ENCODE results near the gene IQCK.

IQCK gene

DNA sequence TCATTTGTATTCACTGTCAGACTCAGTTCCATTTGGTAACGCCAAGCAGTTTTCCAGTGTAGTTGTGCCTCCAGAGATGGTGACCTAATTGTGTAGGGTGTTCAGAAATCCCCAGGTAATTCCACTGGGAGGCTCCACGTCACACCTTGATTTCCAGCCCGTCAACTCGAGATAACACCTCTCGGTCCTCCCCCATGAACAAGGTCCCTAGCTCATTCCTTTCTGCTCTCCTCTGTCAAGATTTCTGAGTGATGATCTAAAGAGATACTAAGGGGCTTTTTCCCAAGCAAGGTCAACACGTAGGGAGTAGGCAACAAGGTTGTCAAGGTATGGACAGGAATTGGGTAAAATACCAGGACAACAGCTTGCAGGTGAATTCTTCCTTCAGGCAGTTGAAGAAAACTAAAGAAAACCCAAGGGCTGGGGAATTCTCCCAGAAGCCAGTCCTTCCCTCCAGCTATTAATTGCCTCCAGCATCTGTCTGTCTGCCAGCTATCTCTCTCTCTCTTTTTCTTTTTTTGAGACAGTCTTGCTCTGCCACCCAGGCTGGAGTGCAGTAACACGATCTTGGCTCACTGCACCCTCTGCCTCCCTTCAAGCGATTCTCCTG, 135.2 kb downstream of the IQCK start:
- H3K27ac ChIP-seq (ENCODE audit: low read length, poor library complexity, severe bottlenecking), result no peak overlapping the region
- H3K36me3 ChIP-seq (ENCODE audit: control insufficient read depth in 1 of 2, insufficient read depth in 2 of 2, low read depth in 1 of 2, low read length in 2 of 2), result peaks cover 0 to 9% of the 10 kb centered on the region in 2 experiments
- H2AK5ac ChIP-seq (ENCODE audit: low read length, severe bottlenecking), result no peak overlapping the region
- H3K14ac ChIP-seq (ENCODE audit: low read length in 2 of 2), result no peak overlapping the region
- H2BK5ac ChIP-seq (ENCODE audit: low read depth, low read length, poor library complexity, severe bottlenecking), result no peak overlapping the region
- no peak overlapping the region for H2BK15ac ChIP-seq (ENCODE audit: low read depth, poor library complexity, severe bottlenecking)
- no peak overlapping the region for H3K4me2 ChIP-seq (ENCODE audit: low read length, poor library complexity, severe bottlenecking)
- H3K27me3 ChIP-seq (ENCODE audit: control insufficient read depth in 1 of 2, insufficient read depth in 1 of 2, low read length in 2 of 2), result no peaks in the 10 kb centered on the region
- no peaks in the 10 kb centered on the region for H3K9me3 ChIP-seq (ENCODE audit: control insufficient read depth, low read length)
- H3K18ac ChIP-seq (ENCODE audit: low read depth in 1 of 2, low read length in 2 of 2), result no peak overlapping the region
- H3K23ac ChIP-seq (ENCODE audit: low read length in 2 of 2), result no peak overlapping the region
- no peaks in the 10 kb centered on the region for H3K4me1 ChIP-seq (ENCODE audit: control insufficient read depth, insufficient read depth, low read depth, low read length)
- no peak overlapping the region for H4K91ac ChIP-seq (ENCODE audit: low read length)
- H2AFZ ChIP-seq (ENCODE audit: low read depth, low read length), result no peak overlapping the region
- WGBS, result 73% methylated on average over 6 of the region's 8 CpGs
- H4K8ac ChIP-seq (ENCODE audit: low read length), result no peak overlapping the region
- H3K9ac ChIP-seq (ENCODE audit: low read length), result no peak overlapping the region
- H3K79me1 ChIP-seq (replicated peaks; ENCODE audit: low read length, poor library complexity, severe bottlenecking), result no peaks in the 10 kb centered on the region
- no peak overlapping the region for H2BK120ac ChIP-seq (ENCODE audit: low read depth, low read length)
- DNase-seq, result no peak
- H3K4me3 ChIP-seq (ENCODE audit: insufficient read depth in 1 of 2, low read depth in 1 of 2, low read length in 2 of 2), result no peak overlapping the region
- H3K4ac ChIP-seq (ENCODE audit: low read depth in 1 of 2, low read length in 2 of 2), result no peak overlapping the region
- no peak overlapping the region for H2BK12ac ChIP-seq (ENCODE audit: low read length in 2 of 2)

DNA sequence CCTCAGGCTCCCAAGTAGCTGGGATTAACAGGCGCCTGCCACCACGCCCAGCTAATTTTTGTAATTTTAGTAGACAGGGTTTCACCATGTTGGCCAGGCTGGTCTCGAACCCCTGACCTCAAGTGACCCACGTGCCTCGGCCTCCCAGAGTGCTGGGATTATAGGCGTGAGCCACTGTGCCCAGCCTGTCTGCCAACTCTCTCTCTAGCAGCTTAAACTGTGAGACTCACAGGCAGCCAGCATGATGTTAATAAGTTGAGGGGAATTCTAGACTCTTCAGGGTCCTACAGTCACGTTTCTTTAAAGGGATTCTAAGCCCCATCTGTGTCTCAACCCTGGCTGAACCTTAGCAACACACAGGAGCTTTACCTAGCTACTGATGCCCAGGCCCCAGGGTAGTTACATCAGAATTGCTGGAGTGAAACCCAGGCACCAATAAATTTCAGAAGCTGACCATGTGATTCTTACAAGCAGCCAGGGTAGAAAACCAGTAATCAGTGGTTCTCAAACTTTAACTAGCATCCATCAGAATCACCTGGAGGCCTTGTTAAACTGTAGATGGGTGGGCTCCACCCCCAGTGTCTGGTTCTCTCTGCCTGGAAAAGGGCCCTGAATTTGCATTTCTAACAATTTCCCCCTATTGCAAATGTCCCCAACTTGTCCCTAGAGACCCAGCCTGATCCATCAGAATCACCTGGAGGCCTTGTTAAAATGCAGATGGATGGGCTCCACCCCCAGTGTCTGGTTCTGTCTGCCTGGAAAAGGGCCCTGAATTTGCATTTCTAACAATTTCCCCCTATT, 135.9 kb downstream of the IQCK start:
- H3K18ac ChIP-seq (ENCODE audit: low read depth in 1 of 2, low read length in 2 of 2), result no peak overlapping the region
- H2BK15ac ChIP-seq (ENCODE audit: low read depth, poor library complexity, severe bottlenecking), result peak overlapping the region; percentile 15
- H3K4me3 ChIP-seq (ENCODE audit: insufficient read depth in 1 of 2, low read depth in 1 of 2, low read length in 2 of 2), result no peak overlapping the region
- no peaks in the 10 kb centered on the region for H3K79me1 ChIP-seq (replicated peaks; ENCODE audit: low read length, poor library complexity, severe bottlenecking)
- no peak for DNase-seq
- no peak overlapping the region for H4K91ac ChIP-seq (ENCODE audit: low read length)
- no peak overlapping the region for H3K27ac ChIP-seq (ENCODE audit: low read length, poor library complexity, severe bottlenecking)
- H3K9ac ChIP-seq (ENCODE audit: low read length), result no peak overlapping the region
- no peak overlapping the region for H3K23ac ChIP-seq (ENCODE audit: low read length in 2 of 2)
- 62% methylated on average over 7 of the region's 7 CpGs for WGBS
- H3K9me3 ChIP-seq (ENCODE audit: control insufficient read depth, low read length), result no peaks in the 10 kb centered on the region
- peak overlapping the region; percentile 13 for H4K8ac ChIP-seq (ENCODE audit: low read length)
- no peak overlapping the region for H2AFZ ChIP-seq (ENCODE audit: low read depth, low read length)
- H3K14ac ChIP-seq (ENCODE audit: low read length in 2 of 2), result no peak overlapping the region
- H3K4me1 ChIP-seq (ENCODE audit: control insufficient read depth, insufficient read depth, low read depth, low read length), result peaks cover 1% of the 10 kb centered on the region
- no peak overlapping the region for H3K4me2 ChIP-seq (ENCODE audit: low read length, poor library complexity, severe bottlenecking)
- H3K4ac ChIP-seq (ENCODE audit: low read depth in 1 of 2, low read length in 2 of 2), result no peak overlapping the region
- no peak overlapping the region for H2AK5ac ChIP-seq (ENCODE audit: low read length, severe bottlenecking)
- no peak overlapping the region for H2BK120ac ChIP-seq (ENCODE audit: low read depth, low read length)
- H3K27me3 ChIP-seq (ENCODE audit: control insufficient read depth in 1 of 2, insufficient read depth in 1 of 2, low read length in 2 of 2), result no peaks in the 10 kb centered on the region
- H2BK5ac ChIP-seq (ENCODE audit: low read depth, low read length, poor library complexity, severe bottlenecking), result no peak overlapping the region
- H2BK12ac ChIP-seq (ENCODE audit: low read length in 2 of 2), result no peak overlapping the region
- H3K36me3 ChIP-seq (ENCODE audit: control insufficient read depth in 1 of 2, insufficient read depth in 2 of 2, low read depth in 1 of 2, low read length in 2 of 2), result peaks cover 4 to 9% of the 10 kb centered on the region in 2 experiments

DNA sequence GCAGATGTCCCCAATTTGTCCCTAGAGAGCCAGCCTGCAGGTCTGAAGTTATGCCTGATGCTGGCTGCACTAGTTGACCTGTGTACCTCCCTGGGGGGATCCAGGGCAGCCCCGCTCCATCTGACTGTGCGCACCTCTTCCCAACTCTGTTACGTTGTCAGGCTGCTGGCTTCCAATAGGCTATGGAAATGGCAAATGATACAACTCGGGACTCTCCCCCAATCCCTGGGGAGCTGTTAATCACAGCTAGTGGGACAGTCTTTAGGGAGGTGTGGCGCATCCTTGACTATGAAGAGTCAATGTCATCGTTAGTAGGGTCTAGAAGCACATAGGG, 136.4 kb downstream of the IQCK start:
- no peak overlapping the region for H3K4me2 ChIP-seq (ENCODE audit: low read length, poor library complexity, severe bottlenecking)
- H3K79me1 ChIP-seq (replicated peaks; ENCODE audit: low read length, poor library complexity, severe bottlenecking), result no peaks in the 10 kb centered on the region
- H3K18ac ChIP-seq (ENCODE audit: low read depth in 1 of 2, low read length in 2 of 2), result no peak overlapping the region
- no peak overlapping the region for H3K4ac ChIP-seq (ENCODE audit: low read depth in 1 of 2, low read length in 2 of 2)
- no peak overlapping the region for H3K27ac ChIP-seq (ENCODE audit: low read length, poor library complexity, severe bottlenecking)
- H2AFZ ChIP-seq (ENCODE audit: low read depth, low read length), result no peak overlapping the region
- WGBS, result 68% methylated on average over 6 of the region's 6 CpGs
- no peak overlapping the region for H2BK12ac ChIP-seq (ENCODE audit: low read length in 2 of 2)
- H3K36me3 ChIP-seq (ENCODE audit: control insufficient read depth in 1 of 2, insufficient read depth in 2 of 2, low read depth in 1 of 2, low read length in 2 of 2), result peaks cover 6 to 13% of the 10 kb centered on the region in 2 experiments
- no peak overlapping the region for H2BK120ac ChIP-seq (ENCODE audit: low read depth, low read length)
- H3K23ac ChIP-seq (ENCODE audit: low read length in 2 of 2), result no peak overlapping the region
- no peak overlapping the region for H3K9ac ChIP-seq (ENCODE audit: low read length)
- H2AK5ac ChIP-seq (ENCODE audit: low read length, severe bottlenecking), result no peak overlapping the region
- peaks cover 1% of the 10 kb centered on the region for H3K4me1 ChIP-seq (ENCODE audit: control insufficient read depth, insufficient read depth, low read depth, low read length)
- no peak overlapping the region for H2BK5ac ChIP-seq (ENCODE audit: low read depth, low read length, poor library complexity, severe bottlenecking)
- H2BK15ac ChIP-seq (ENCODE audit: low read depth, poor library complexity, severe bottlenecking), result no peak overlapping the region
- H4K8ac ChIP-seq (ENCODE audit: low read length), result no peak overlapping the region
- DNase-seq, result no peak
- H3K4me3 ChIP-seq (ENCODE audit: insufficient read depth in 1 of 2, low read depth in 1 of 2, low read length in 2 of 2), result no peak overlapping the region
- H3K27me3 ChIP-seq (ENCODE audit: control insufficient read depth in 1 of 2, insufficient read depth in 1 of 2, low read length in 2 of 2), result no peaks in the 10 kb centered on the region
- H3K14ac ChIP-seq (ENCODE audit: low read length in 2 of 2), result no peak overlapping the region
- H3K9me3 ChIP-seq (ENCODE audit: control insufficient read depth, low read length), result no peaks in the 10 kb centered on the region
- H4K91ac ChIP-seq (ENCODE audit: low read length), result no peak overlapping the region

DNA sequence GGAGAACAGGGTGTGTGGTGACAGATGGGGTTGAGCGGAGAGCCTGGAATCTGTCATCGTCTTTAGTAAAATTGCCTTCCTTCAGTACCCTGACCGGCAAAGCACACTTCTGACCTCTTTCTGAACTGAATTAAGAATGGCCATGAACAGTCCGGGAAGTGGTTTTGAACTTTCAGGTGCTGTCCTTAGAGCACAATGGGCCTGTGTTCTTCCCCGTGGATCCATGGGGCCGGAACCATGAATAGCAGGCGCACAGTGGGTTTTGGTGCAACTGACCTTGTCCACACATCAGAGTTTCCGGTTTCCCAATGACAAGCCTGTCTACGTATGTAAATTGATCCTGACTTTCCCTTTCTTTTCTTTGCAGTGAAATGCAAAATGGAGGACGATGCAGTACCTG, 138.0 kb downstream of the IQCK start:
- H3K4ac ChIP-seq (ENCODE audit: low read depth in 1 of 2, low read length in 2 of 2), result no peak overlapping the region
- no peak overlapping the region for H2AFZ ChIP-seq (ENCODE audit: low read depth, low read length)
- no peaks in the 10 kb centered on the region for H3K27me3 ChIP-seq (ENCODE audit: control insufficient read depth in 1 of 2, insufficient read depth in 1 of 2, low read length in 2 of 2)
- H4K91ac ChIP-seq (ENCODE audit: low read length), result no peak overlapping the region
- H3K9ac ChIP-seq (ENCODE audit: low read length), result no peak overlapping the region
- H3K23ac ChIP-seq (ENCODE audit: low read length in 2 of 2), result no peak overlapping the region
- no peak overlapping the region for H2AK5ac ChIP-seq (ENCODE audit: low read length, severe bottlenecking)
- H3K36me3 ChIP-seq (ENCODE audit: control insufficient read depth in 1 of 2, insufficient read depth in 2 of 2, low read depth in 1 of 2, low read length in 2 of 2), result peaks cover 11 to 24% of the 10 kb centered on the region in 2 experiments
- H3K9me3 ChIP-seq (ENCODE audit: control insufficient read depth, low read length), result no peaks in the 10 kb centered on the region
- H3K4me1 ChIP-seq (ENCODE audit: control insufficient read depth, insufficient read depth, low read depth, low read length), result peaks cover 1% of the 10 kb centered on the region
- H3K79me1 ChIP-seq (replicated peaks; ENCODE audit: low read length, poor library complexity, severe bottlenecking), result no peaks in the 10 kb centered on the region
- H4K8ac ChIP-seq (ENCODE audit: low read length), result no peak overlapping the region
- no peak overlapping the region for H2BK120ac ChIP-seq (ENCODE audit: low read depth, low read length)
- no peak overlapping the region for H3K27ac ChIP-seq (ENCODE audit: low read length, poor library complexity, severe bottlenecking)
- no peak overlapping the region for H3K4me3 ChIP-seq (ENCODE audit: insufficient read depth in 1 of 2, low read depth in 1 of 2, low read length in 2 of 2)
- no peak overlapping the region for H3K14ac ChIP-seq (ENCODE audit: low read length in 2 of 2)
- no peak overlapping the region for H3K18ac ChIP-seq (ENCODE audit: low read depth in 1 of 2, low read length in 2 of 2)
- H3K4me2 ChIP-seq (ENCODE audit: low read length, poor library complexity, severe bottlenecking), result no peak overlapping the region
- no peak overlapping the region for H2BK12ac ChIP-seq (ENCODE audit: low read length in 2 of 2)
- no peak overlapping the region for H2BK5ac ChIP-seq (ENCODE audit: low read depth, low read length, poor library complexity, severe bottlenecking)
- no peak for DNase-seq
- no peak overlapping the region for H2BK15ac ChIP-seq (ENCODE audit: low read depth, poor library complexity, severe bottlenecking)
- 95% methylated on average over 10 of the region's 10 CpGs for WGBS

Data from mesenchymal stem cell (in vitro differentiated cells and primary cell).